ENCODE data around the gene CRELD2. TPM values are rescaled to one million over a fixed set of nuclear protein-coding genes. Genes with fewer than 3 reads are reported as not detected.

Gene CRELD2
- total and polyA plus RNA-seq, 2 of the 13 experiments (the other 11 are each of a cell fraction or from before 2014, with no cell fraction given): 17.2 to 44.7 TPM

- peak; percentile 66 for TF ChIP-seq MXD3 (CRISPR knock-in tag; IDR thresholded peaks at IDR 0.05)
- peak; percentile 50; the same call in 1 of the 2 replicates for TF ChIP-seq ARNT2 (CRISPR knock-in tag; IDR thresholded peaks at IDR 0.05; ENCODE audit: low read depth)
- TF ChIP-seq PAXIP1 (CRISPR knock-in tag; conservative IDR thresholded peaks at IDR 0.05): peak; percentile 54
- TF ChIP-seq ZNF414 (CRISPR knock-in tag; IDR thresholded peaks at IDR 0.05): no peak; the same call in 1 of the 2 replicates
- TF ChIP-seq GFI1 (CRISPR knock-in tag; IDR thresholded peaks at IDR 0.05; ENCODE audit: borderline replicate concordance): peak; percentile 46; the same call in 1 of the 2 replicates
- peak; percentile 84 for TF ChIP-seq SP5 (CRISPR knock-in tag; IDR thresholded peaks at IDR 0.05; ENCODE audit: borderline replicate concordance, low read depth)
- TF ChIP-seq EHMT2 (IDR thresholded peaks at IDR 0.05; ENCODE audit: borderline replicate concordance, low read depth, low read length): no peak
- TF ChIP-seq DMTF1 (CRISPR knock-in tag; IDR thresholded peaks at IDR 0.05): no peak
- peak; percentile 29; the same call in 1 of the 2 replicates for TF ChIP-seq ZNF609 (CRISPR knock-in tag; IDR thresholded peaks at IDR 0.05; ENCODE audit: borderline replicate concordance)
- peak; percentile 91; the same call in 1 of the 2 replicates for TF ChIP-seq ZNF703 (CRISPR knock-in tag; IDR thresholded peaks at IDR 0.05; ENCODE audit: borderline replicate concordance)
- peak; percentile 90 for TF ChIP-seq DZIP1 (CRISPR knock-in tag; IDR thresholded peaks at IDR 0.05)
These were observed 30.8 kb downstream of the CRELD2 start (continued) for GRCh38 chr22:49948958-49949913.

Measured in HepG2 (cell line).